Stimulated activated CD8-positive, alpha-beta memory T cell treated with anti-CD3 and anti-CD28 coated beads, Interleukin-15, amount 100 ng/mL, for 4 hours (primary cell): Measurements from ENCODE around the gene CD226.
"Not testable (repeated sequence)": the region's sequence is repeated elsewhere in the genome, so short reads cannot be mapped to it uniquely, and the experiment has no call there.

ENCODE experiments used
- DNase-seq, 2 donors: peaks; one replicate each; pipeline ENCODE4 v3.0.0-alpha.2; 2020; ENCODE audit warnings: low read depth in 2 of 2

CD226 gene

GRCh38 chr18:69872661-69873060 is 75.0 kb downstream of the CD226 start:
- no peak for DNase-seq

- no peak for DNase-seq
Observed at GRCh38 chr18:69871363-69871762, 76.3 kb downstream of the CD226 start.

DNA sequence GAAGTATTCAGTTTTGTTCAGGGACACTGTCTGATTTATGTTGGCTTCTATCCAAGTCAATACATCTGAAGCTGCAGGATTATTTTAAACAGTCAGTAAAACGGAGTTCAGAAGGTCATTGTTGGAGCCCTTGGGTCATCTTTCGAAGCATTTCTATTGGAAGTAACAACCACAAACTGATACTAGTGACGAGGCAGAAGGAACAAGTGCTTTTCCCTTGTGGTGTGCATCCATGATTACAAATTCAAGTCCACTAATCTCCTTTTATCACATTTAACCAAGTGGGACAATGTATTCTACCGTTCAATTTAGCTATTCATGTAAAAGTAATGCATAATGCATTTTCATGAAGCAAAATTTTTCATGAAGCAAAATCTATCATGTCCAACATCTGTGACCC is 76.9 kb downstream of the CD226 start:
- no peak for DNase-seq

GRCh38 chr18:69866212-69866611 is 81.5 kb downstream of the CD226 start:
- DNase-seq = no peak

GRCh38 chr18:69865776-69866175 is 81.9 kb downstream of the CD226 start:
- no peak for DNase-seq

DNA sequence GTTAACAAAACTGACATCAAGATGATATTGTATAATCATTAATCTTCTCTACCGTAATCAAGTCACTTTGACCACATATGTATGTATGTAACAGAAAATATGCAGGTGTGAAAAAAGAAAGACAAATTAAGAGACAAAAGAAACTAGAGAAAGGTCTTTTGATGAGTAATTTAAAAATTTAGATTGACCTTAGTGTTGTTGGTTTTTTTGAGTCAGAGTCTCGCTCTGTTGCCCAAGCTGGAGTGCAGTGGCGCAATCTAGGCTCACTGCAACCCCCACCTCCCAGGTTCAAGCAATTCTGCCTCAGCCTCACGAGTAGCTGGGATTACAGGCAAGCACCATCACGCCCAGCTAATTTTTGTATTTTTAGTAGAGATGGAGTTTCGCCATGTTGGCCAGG is 82.9 kb downstream of the CD226 start:
- DNase-seq = not testable (repeated sequence)

DNA sequence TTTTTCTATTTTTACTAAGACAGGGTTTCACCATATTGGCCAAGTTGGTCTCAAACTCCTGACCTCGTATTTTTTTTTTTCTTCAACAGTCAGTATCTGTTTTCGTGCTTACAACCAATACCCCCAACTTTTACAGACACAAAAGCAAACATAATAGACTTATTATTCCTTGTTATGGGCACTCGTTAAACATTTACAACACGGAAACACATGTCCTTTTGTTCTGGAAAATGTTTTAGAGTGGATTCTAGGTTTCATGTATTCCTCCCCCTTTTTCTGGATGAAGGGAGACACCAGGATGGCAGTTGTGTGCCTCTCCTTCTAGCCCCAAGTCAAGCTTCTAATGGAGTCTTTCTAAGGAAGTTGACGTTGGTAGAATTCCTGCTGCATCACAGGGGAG is 88.8 kb downstream of the CD226 start:
- DNase-seq = no peak

- DNase-seq = no peak
Observed at GRCh38 chr18:69854455-69854854, 93.2 kb downstream of the CD226 start.

- no peak for DNase-seq
Observed at GRCh38 chr18:69853051-69853450, 94.6 kb downstream of the CD226 start.

DNA sequence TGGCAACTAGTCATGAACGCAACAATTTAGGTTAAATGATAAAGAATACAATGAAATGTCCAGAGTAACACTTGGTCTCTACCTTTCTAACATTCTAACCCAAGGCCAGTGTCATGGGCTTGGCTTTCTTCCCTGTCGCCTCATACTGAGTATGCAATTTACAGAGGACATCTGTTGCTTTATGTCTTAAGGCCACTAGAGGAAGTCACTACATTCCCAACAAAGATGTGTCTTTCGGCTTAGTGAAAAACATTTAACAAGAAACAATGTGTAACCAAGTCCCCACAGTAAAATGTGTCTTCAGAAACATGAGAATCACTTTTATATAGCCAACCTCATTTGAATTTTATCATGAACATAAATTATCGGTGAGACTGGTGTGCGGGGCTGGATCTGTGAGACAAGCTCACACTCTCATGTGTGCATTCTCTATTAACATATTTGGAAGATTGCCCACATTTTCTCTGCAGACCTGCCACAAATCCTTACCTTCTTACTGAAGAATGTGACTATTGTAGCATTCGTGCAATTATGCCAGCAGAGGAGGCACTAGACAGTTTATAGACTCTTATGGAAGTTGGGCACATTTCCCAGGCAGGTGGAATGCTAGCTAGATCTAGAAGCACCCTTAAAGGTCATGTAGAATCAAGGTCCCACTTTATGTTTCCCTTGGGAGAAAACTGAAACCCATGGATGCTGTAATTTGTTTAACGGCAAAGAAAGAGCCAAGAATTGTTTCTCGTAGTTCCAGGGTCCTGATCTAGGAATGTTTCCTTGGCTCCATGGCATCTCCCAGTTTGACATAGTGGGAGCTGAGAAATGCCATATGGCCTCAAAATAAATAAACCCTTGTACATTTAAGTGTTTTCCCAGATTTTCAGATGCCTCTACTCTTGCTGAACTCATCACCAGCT is 101.8 kb downstream of the CD226 start:
- DNase-seq = no peak

DNA sequence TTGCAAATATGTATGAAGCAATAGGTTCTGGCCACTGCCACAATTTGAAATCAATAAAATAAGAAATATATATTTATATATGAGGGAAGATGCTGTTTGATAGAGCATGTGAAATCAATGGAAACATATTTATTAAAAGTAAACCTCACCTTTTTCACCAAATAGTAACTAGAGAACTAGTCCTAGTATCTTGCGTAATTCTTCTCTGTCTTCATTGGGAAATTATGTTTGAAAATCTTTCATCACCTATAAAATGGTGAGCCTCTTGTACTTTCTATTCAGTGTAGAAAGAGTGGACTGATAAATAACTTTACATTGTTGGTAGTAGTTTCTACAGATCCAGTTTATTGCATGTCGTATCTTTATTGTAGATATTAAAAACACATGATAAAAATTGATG is 103.0 kb downstream of the CD226 start:
- no peak for DNase-seq

DNA sequence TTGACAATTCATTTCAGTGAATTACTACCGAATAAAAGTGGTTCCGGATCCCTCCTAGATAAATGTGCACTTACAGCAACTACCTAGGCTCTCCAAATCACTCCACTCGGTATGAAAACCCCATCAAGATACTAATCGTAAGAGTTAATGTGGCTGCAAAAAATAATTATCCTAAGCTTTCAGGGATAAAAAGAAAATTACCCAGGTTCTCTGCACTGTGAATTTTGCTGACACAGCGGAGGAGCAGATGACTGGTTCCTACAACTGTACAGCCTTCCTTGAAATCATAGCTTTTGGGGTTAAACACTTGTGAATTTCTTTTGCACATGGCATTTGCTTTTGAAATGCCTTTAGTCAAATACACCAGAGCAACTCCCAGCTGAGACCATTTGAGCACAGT is 104.7 kb downstream of the CD226 start:
- no peak for DNase-seq

GRCh38 chr18:69841117-69841516 is 106.6 kb downstream of the CD226 start:
- no peak for DNase-seq

DNA sequence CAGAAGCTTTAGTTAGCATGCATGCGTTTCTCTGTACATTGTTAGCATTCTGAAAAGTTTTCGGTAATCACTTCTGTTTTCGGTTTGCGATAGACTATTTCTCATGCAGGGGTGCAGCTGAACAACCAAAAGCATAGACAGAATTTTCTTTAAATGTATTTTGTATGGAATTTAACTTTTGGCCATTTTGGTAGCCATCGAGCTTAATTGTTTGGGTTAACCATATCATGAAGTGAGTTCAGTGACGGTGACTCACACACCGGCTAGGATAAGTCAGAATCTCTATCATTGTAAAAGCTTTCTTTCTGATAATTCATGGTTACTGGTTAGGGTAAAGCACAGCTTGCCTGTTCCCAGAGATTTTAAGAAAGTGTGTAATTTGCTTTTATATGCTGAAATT is 107.2 kb downstream of the CD226 start:
- DNase-seq = no peak

GRCh38 chr18:69840001-69840400 is 107.7 kb downstream of the CD226 start:
- no peak for DNase-seq

DNA sequence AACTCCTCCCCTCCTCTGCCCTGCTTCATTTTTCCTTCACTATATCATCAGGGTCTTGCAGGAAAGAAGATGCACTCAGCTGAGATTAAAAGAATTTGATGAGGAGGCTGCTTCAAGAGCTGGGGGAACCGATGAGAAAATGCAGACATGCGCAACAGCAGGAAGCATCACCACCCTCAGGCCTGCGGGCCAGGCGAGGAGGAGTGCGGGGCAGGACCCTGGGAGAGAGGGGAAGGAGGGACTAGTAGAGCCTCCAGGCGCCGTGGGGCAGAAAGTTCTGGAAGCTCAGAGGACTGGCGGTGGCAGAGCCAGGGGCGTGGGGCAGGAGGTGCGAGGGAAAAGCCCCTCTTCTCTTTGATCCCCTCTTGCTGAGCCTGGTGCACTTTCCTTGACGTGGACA is 108.2 kb downstream of the CD226 start:
- DNase-seq = no peak

DNA sequence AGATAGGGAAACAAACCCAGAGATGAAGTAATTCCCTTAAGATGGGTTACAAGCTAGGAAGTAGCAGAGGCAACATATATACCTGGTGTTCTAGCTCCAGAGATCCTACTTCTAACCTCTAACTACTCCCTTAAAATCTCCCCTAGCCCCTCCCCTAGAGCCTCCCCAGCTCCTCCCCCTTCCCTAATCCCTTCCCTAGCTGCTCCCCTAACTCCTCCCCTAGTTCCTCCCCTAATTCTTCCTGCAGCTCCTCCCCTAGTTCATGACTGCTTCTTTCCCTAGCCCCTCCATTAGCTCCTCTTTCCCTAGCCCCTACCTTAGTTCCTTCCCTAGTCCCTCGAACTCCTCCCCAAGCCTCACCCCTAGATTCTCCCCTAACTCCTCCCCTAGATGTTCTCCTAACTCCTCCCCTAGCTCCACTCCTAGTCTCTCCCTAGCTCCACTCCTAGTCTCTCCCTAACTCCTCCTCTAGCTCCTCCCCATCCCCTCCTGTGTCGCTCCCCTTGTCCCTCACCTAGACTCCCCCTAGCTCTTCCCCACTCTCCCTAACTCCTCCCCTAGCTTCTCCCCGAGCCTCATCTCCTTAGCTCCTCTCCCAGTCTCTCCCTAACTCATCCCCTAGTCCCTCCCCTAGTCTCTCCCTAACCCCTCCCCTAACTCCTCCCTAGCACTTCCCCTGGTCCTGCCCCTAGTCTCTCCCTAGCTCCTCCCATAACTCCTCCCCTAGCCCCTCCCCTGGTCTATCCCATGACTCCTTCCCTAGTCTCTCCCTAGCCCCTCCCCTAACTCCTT is 108.9 kb downstream of the CD226 start:
- DNase-seq = no peak

- no peak for DNase-seq
Observed at GRCh38 chr18:69838003-69838402, 109.7 kb downstream of the CD226 start.

DNA sequence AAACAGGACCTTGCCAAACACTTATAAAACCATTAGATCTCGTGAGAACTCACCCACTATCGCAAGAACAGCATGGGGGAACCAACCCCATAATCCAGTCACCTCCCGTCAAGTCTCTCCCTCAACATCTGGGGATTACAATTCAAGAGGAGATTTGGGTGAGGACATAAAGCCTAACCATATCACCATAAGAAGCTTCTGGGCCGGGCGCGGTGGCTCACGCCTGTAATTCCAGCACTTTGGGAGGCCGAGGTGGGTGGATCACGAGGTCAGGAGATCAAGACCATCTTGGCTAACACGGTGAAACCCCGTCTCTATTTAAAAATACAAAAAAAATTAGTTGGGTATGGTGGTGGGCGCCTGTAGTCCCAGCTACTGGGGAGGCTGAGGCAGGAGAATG is 112.7 kb downstream of the CD226 start:
- not testable (repeated sequence) for DNase-seq

DNA sequence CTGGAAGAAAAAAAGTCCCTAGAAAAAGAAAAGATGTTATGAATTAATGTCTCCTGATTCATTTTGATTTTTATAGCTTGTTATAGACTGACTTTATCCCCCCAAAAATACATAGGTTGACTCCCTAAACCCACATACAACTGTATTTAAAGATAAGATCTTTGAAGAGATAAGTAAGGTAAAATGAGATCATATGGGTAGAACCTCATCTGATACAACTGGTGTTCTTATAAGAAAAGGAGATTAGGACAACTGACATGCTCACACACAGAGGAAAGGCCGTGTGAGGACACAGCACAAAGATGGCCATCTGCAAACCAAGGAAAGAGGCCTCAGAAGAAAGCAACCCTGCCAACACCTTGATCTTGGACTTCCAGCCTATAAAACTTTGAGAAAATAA is 117.5 kb downstream of the CD226 start:
- DNase-seq = no peak

DNA sequence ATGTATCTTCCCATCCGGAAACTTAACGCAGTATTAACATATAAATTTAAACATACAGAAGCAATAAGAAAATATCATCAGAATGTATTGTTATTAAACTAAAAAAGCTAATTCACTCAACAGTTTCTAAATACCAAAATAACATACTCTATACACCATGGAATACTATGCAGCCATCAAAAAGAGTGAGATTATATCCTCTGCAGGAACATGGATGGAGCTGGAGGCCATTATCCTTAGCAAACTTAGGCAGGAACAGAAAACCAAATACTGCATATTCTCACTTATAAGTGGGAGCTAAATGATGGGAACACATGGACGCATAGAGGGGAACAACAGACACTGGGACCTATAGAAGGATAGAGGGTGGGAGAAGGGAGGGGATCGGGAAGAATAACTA is 127.1 kb downstream of the CD226 start:
- DNase-seq = no peak

DNA sequence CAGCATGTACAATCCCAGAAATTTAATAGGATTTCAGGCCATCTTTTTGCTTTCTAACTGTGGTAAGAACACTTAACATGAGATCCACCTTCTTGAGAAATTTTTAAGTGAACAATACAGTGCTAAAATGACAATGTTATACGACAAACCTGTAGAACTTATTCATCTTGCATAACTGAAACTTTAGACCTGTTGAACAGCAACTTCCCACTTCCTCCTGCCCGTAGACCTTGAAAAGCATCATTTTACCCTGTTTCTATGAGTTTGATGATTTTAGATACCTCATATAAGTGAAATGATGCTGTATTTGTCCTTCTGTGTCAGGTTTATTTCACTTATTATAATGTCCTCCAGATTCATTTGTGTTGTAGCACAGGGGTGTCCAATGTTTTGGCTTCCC is 128.2 kb downstream of the CD226 start:
- no peak for DNase-seq

GRCh38 chr18:69817335-69817940 is 130.2 kb downstream of the CD226 start:
- no peak for DNase-seq
